ENCODE data around the gene GBX2. TPM values are rescaled to one million over a fixed set of nuclear protein-coding genes. Genes with fewer than 3 reads are reported as not detected.

Gene GBX2
- total RNA-seq, 1 donor from 2014 or later: 6.7 TPM

DNA sequence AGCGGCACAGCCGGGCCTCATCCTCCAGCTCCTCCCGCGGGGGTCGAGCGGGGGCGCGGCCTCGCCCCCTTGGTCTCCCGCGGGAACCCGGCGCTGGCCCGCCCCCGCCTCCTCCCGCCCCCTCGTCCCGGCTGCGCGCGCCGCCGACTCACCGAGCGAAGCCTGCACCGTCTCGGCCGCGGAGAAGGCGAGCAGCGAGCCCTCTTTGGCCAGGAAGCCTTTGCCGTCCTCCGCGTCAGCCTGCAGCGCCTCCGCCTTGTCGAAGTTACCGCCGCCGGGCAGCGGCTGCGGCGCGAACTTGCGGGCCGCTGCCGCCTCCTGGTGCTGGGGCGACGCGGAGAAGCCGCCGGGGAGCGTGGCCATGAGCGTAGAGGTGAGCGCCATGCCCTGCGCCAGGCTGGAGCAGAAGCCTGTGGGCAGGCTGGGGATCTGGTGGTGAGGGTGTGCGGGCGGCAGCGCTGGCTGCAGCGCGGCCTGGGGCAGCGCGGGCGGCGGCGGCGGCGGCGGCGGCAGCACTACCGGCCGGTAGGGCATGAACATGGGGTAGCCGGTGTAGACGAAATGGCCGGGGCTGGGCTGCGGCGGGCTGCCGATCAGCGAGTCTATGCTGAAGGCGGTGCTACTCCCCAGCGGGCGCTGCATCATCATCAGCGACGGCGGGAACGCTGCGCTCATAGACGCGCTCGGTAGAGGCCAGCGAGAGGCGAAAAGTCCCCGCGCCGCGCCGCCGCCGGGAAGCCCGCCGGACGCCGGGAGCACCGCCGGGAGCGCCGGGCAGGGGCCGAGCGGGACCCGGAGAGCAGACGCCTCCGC lies 683 bp downstream of the GBX2 start:
- DNase-seq (ENCODE audit: low spot score): no peak

DNA sequence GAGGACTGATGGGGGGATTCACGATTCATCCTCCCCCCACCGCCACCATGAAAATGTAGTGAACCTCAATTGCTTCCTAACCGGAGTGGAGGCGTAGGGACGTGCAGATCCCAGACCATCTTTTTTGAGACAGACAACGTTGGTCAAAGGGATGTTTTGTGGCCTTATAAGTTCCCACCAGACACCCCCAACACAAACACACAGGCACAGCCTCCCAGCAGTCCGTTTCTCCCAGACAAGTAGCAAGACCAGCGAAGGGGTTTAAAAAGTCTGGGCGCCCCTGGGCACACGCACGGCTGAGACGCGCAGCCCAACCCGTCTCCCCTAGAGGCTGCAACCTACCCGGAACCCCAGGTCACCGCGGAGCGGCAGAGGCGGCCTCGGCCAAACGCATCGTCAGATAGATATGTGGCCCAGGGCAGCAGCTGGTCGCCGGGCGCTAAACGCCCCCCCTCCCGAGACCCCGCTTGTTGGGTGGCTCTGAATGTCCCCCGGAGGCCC lies 1.3 kb downstream of the GBX2 start:
- DNase-seq (ENCODE audit: low spot score): no peak

DNA sequence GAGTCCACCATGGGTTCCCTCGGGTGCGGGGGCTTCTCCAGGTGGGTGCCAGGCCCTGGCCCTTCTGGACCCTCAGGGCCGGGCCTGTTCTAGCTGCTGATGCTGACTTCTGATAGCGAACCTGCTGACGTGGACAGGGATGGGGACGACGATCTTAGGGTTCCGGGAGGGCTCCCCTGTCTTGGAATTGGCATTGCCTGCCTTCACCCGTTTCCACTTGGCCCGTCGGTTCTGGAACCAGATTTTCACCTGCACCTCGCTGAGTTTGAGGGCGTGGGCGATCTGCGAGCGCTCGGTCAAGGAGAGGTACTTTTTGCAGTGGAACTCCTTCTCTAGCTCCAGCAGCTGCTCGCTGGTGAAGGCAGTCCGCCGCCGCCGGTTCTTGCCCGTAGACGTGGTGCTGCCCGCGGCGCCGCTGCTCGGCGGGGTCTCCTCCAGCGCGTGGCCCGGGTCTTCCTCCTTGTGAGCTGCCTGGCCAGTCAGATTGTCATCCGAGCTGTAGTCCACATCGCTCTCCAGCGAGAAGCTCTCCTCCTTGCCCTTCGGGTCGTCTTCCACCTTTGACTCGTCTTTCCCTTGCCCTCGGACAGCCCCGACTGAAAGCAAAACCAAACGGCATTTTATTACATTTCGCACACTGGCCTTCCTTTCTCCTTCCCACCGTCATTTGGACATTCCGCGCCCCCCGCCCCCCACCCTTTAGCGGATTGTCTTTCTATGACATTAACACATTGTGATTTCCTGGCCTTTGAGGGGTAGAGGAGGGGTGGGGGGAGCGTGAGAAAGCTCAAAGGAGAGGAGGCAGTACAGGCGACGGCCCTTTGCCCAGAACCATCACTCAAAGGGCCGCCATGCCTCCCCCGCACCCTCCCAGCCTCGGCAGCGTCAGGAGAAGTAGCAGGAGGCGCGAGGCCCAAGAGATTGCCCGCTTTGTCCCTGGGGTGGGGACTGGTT lies 2.1 kb downstream of the GBX2 start:
- DNase-seq (ENCODE audit: low spot score): no peak

DNA sequence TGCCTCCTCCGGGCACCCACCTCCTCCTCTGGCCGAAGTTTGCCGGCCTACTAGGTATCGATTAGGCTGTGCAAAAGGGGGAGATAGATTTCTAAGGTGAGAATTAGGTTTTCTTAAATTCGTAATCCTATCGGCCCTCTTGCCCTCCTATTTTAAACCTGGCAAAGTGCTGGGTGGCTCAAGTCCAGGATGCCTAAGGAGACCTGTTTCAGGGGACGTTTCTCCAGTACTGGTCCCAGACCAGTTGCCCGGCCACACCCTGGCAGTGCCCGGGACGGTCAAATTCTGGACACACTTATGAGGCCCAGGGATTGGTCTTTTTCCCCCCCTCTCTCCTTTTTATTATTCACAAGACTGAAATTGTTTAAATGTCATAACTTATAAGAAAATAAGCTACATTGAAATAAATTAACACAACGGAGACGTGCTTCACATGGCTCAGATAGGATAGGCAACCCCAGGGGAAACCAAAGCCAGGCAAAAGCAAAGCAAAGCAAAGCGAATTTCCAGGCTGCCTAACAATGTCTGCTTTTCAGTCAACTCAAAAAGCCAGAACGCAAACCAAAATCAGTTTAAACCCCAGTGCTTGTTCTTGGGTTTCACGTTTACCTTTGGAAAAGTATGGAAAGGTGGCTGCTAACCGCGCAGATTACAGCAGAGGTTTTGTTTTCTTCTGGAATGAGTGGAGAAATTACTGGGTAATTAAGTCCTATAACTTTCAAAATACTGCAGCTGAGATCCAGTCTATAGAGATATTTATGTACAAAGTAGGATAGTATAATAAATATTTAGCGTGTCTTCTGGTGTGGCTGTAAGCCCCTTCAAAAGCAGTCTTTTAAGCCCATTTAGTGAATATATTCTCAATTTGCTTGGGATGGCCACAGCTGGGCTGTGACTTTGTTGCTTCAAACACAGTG lies 3.0 kb downstream of the GBX2 start:
- DNase-seq (ENCODE audit: low spot score): no peak

DNA sequence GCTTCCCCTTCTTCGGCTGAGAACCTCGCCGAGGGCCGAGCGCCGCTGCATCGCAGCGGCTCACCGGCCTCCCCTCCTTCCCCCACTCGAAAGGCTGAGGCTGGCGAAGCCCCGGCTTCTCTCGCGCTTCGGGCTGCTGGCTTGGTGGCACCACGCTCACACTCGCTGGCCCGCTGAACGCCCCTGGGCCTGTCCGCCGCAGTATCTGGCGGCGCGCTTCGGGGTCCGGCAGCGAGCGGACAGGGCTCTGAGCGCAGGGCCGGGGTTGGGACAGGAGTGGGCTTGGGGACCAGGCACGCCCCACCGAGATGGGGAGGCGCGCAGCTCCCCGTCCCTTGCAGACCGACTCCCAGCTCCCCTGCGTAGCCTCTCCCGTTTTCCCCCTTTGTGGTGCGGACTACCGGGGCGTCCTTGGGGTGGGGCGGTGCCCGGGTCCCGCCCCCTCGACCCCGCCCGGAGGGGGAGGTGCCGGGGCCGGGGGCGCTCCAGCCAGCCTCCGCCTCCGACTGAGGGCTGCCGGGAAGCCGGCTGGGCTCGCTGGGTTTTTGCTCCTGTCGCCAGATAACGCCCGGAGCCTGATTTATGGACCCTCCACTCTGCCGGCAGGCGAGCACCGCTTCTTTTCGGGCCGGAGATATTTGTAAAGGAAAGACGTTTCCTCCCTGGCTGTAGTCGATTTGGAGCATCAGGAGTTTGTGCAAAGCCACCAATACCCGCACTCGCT lies 3.8 kb downstream of the GBX2 start:
- no peak for DNase-seq (ENCODE audit: low spot score)

DNA sequence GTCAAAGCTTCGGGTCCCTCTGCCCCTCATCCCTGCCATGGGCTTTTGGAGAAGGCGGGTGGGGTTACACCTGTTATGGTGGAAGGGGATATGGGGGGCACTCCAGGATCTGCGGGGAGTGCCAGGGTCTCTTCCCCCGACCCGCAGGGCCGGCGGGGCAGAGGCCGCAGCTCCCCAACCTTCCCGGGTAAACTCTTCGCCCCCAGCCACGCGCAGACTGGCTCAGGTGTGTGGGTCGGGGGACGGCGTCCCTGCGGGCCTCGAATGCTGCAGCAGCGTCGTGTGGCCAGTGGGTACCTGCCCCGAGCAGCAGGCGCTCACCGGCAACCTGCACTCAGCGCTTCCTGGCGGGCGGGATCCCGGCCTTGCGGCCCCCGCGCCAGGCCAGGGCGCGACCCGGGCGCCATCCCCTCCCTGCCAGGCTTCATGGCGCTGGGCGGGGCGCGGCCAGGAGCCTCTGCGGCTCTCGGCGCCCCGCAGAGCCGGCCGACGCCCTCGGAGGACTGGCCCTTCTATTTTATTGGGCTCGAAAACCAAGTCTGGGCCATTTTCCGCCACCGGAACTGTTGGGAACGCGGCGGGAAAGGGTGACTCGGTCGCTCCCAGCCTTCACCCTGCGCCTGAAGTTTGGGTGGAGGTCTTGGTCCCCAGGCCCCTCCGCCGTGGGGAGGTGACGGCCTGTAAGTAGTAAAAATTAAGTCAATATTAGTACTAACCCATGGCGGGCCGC lies 4.5 kb downstream of the GBX2 start:
- DNase-seq (ENCODE audit: low spot score): no peak

DNA sequence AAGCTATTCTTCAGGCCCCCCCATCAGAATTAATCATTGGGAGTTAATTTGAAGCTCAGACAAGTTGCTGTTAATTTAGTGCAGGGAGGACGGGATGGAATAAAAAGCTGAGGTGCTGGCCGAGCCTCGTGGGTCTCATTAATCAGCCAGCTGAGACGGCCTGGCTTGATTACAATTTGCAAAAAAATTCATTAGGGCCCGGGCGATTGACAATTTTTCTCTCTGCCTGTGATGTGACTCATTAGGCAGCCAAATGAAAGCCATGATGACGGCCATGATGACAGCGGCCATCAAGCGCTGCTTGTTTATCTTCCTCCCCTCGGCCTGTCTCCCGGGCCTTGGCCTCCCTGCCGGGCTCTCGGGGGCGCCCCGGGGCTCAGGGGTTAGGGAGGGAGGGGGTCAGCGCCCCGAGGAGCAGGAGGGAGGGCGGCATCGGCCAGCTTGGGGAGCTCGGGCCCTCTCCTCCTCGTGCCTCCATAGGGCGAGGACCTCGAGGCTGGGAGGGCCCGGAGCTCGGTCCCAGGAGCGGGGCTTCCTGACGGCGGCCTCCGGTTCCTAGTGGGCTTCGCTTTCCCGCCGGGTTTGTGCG lies 5.2 kb downstream of the GBX2 start:
- no peak for DNase-seq (ENCODE audit: low spot score)

DNA sequence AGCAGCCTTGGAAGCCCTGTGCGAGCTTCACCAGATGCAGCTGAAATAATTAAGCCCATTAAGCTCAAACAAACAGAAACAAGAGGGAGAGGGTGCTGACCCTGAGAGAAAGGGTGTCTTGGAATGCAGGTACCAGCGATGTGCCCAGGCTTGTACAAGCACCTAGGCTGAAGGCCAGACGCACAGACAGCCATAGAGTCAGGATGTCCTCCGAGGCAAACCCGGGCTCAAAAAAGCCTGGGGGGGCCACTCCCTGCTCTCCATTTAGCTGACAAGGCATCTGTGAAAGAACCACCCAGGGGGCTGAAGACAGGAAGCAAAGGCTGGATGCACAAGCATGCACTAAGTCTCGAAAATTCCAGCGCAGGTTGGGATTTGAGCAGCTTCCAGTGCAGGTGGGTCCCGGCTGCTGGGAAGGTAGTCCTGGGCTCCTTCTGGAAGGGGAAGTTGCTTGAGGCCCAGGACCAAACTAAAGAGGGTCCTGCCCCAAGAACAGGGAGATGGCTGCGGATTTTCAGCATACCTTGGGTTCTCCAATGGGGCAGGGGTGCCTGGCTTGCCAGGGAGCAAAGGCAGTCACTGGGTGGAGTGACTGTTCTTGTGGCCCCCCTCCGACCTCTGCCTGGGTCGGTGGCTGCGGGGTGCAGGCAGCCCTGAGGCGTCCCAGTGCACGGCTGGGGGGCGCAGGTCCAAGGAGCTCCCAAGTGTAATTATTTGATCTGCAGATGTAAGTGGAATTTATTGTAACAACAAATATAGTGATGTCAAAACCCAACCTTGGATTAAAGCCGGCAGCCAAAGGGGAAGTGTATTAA lies 5.9 kb downstream of the GBX2 start:
- DNase-seq (ENCODE audit: low spot score): no peak

DNA sequence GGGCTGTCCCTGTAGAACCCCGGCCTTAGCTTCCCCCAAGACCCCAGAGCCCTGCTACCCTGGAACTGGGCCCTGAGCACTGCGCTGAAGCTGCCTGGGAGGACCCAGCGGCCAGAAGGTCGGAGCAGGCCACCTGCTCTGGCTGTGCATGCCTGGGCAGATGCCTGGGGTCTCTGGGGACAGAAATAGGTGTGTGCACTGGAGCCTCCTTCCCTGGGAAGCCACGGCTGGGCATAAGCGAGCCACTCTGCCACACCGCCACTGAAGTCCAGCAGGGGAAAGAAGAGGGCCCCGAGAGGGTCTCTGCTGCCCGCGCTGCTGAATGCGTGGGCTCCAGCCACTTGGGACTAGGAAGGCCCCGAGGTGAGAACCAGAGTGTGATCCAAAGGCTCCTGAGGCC lies 6.7 kb downstream of the GBX2 start:
- DNase-seq (ENCODE audit: low spot score): no peak

DNA sequence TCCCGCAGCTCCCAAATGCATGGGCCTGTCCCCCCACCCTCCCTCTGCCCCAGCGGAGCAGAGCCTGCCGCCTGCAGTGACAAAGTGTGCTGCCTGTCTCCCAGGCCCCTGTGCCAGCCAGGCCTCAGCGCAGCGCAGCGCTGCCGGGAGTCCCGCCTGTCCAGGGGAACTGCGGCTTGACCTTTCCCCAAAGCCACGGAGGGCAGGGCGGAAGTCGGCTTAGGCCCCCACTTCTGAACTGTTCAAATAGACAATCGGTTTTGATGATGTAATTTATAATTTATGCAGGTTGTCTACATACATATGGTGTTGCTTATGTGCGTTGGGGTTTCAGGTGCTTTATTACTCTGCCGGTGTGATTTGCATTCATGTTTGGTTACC lies 7.1 kb downstream of the GBX2 start:
- DNase-seq (ENCODE audit: low spot score): no peak

DNA sequence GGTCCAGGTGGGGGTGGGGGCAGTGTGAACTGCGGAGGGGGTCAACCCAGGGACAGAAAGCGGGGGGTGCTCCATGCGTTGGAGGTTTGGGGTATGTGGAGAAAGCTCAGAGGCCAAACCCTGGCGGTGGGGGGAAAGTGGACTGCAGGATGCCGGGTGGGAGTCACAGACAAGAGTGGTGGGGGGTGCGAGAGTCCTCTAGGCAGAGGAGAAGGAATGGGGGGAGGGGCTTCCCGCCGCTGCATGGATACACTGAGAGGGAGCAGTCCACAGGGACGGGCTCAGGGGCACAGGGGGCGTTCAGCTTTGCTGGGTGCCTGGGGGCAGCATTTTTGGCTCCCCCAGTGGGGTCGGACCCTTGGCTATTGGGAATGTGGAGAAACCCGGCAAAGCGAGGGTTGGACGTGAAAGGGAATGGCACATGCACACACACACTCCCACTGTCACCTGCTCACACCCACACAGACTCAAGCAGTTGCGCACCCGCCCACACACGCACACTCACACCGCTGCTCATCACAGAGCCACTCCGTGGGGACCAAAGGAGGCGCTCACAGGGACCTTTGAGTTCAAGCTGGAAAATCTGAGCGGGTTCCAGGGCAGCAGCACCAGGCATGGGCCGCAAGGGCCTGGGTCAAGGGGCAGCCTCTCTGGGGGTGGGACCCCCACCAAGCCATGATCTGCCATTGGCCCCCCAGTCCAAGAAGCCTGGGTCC lies 7.7 kb downstream of the GBX2 start:
- no peak for DNase-seq (ENCODE audit: low spot score)

DNA sequence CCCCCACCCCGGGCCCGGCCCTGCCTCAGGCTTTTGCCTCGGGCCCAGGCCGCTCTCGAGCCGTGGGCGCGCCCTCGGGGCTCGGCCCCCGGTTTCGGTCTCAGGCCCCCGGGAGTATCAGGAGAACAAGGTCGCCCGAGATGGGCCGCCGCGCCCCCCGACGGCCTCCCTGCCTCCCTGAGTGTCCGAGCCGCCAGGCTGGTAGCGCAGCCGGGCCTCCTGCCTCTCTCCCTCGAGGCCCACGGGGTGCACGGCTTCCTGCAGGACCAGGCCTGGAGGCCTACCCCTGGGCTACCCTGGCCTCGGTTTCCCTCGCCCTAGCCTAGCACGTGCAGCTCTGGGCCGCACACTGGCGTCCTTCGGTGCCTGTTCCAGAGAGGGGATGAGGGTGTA lies 8.4 kb downstream of the GBX2 start:
- DNase-seq (ENCODE audit: low spot score): no peak

DNA sequence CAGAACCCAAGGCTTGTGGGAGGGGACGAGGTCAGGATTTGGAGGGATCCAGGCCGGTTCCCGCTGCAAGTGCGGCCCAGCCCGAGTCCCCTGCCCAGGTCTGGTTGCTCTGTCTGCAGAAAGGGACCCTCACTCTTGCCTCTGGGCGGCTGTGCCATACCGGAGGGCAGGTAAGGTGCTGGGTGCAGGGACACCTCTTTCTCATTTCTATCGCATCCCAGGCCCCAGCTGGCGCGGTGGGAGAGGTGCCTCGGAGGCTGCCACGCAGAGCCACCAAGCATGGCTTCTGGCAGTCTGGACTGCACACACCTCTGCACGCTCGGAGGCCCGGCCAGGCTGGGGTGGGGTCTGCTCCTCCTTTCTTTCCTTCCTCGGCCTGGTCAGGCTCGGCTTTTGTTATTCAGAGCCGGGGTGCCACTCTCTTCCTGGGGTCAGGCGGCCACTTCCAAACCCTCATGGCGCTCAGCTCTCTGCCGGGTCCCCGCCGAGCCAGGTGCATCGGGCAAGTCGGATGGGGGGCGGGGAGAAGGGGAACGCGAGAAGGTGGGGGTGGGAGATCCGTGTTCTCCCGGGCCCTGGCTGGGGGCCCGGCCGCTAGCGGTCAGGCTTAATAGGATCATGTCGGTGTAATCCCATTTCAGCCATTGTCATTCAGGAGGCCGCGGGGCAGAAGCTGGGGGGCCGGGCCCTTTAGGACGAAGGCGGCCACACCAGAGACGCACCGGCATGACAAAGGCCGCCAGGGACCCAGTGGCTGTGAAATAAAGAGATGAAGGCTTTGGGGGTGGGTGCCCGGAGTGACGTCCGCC lies 9.0 kb downstream of the GBX2 start:
- DNase-seq (ENCODE audit: low spot score): no peak

DNA sequence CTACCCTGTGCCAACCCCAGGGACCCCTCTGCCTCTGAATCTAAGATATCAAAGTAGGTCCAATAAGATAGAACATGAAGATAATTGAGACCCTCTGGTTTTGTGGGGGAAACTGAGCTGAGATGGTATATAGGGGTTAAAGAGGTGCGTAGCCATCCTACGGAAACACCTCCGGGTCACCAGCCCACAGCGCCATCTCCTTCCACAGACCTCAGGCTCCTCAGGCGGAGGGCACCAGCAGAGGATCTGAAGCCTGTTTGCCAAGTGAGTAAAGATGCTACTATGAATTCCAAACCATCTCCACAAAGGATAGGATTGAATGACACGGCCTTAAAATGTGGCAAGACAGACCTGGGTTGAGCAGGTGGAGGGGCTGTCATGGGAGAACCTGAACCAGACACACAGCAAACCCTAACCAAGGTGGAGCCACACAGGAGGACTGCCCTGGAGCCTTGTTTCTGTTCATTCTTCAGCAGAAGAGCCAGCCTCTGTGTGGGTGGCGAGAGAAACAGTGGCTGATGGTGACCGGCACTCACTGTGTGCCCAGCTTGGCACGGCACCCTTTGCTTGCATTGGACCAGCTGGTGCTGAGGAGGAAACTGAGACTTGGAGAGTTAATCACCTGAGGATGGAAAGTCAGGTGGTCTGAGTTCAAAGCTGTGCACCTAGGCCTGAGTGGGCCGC lies 10.2 kb downstream of the GBX2 start:
- no peak for DNase-seq (ENCODE audit: low spot score)

DNA sequence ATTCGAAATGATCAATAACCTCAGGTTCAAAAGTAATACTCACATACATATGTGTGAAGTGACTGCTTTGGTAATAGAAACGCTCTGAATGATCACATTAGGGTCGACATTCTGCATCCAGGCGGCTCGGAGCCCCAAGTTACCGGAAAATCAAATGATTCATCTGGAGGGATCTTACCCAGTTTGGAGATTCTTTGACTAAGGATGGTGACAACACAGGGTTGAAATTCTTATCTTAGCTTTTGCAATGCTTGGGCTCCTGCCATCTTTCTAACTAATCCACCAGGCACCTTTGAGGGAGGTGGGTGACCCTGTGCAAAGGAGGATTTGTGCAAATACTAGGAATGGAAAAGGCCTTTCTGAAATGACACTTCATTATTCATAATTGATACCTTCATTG lies 10.8 kb downstream of the GBX2 start:
- DNase-seq (ENCODE audit: low spot score): no peak

DNA sequence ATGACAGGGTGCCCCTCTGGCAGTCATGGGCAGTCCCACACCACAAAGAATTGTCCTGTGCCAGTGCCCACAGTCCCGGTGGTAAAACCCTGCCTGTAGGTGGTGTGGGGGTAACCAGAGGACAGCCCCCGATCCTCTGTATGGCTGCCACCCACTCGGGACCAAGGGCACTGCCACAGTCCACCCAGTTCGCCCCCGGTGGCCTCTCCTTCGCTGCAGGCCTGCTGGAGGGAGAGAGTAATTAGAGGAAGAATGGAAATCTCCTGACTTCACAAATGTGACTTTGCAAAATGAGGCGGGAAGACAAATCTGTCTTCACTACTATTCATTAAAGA lies 11.4 kb downstream of the GBX2 start:
- DNase-seq (ENCODE audit: low spot score): no peak
